Fibroblast of peridontal ligament (primary cell): ENCODE measurements around the gene TRPC6.
A peak's percentile ranks its signal among the peaks of the same experiment; 100 is the strongest.
"Not testable (repeated sequence)": the region's sequence is repeated elsewhere in the genome, so short reads cannot be mapped to it uniquely, and the experiment has no call there.

Source experiments
- DNase-seq: peaks from one replicate; pipeline ENCODE4 v3.0.0-alpha.2; 2010; ENCODE audit errors: extremely low read depth

TRPC6 gene

DNA sequence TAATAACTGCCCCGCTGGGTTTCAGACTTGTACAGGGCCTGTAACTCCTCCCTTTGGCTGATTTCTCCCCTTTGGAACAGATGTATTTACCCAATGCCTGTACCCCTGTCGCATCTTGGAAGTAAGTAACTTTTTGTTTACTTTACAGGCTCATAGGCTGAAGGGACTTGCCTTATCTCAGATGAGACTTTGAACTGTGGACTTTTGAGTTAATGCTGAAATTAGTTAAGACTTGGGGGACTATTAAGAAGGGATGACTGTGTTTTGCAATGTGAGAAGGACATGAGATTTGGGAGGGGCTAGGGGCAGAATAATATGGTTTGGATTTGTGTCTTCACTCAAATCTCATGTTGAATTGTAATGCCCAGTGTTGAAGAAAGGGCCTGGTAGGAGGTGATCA, 62.0 kb downstream of the TRPC6 start:
- no peak for DNase-seq

DNA sequence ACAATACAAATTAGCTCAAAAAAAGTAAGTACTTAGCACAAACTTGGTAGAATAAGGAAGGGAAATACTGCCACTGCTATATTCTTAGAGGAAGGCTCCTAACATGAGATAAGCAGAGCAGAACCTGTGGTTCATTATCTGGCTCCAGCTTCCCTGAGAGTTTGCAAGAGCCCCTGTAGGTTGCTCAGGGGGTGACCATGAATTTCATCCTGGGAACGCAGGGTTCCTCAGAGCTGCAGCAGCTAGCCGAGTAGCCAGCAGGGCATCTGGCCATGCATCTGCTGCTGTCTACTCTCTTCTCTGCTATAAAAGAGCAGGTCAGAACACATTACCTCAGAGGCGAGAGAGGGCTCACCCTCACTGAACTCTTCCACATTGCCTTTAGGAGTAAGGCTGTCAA, 67.3 kb downstream of the TRPC6 start:
- no peak for DNase-seq

DNA sequence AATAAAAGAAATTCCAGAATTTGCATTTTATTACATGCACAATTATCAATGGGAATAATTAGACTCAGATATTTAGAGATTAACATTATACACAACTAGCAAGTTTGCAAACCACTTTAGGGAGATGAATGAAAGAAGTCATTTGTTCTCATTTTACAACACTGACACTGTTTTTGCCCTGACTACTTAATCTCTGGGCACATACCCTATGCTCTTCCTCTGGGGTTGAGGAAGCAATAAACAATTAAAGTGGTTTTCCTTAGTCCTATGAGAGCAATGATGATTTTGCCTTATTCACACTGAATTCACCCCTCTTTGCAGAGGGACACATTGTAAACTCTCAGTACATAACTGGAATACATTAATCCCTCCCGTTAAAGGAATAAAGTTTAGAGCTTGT, 72.7 kb downstream of the TRPC6 start:
- DNase-seq: no peak

DNA sequence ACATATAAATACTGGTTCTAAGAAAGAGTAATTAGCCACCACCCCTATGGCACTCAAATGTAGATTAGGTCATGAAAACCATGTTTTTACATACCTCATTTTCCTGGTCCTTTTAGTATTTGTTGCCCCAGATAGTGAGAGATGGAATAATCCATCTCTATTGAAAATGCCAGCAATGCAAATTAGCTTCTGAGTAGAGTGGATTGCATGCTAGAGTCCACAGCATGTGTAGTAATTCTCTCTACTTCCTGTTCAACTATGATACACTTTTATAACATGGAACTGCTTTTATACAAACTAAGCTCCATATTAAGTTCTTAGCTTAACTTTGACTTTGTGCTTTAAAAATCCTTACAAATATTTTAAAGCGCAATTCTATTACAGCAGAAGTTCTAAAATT, 73.2 kb downstream of the TRPC6 start:
- no peak for DNase-seq

DNA sequence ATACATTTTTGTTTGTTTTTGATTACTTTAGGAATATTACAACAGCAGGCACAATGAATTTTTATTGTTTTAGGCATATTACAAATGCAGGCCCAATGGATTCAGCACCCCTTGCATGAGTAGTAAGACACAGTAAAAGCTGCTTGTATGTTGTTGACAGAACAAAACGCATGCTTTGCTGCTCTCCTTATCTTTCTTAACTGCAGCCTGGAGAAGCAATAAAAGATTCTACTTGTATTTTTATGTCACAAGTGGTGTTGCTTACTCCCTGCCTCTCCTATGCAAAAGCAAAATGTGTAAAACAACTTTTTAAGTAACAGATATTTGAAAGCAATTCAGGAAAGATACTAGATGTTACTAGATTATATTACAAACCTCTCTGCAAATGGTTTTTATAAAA, 73.9 kb downstream of the TRPC6 start:
- no peak for DNase-seq

DNA sequence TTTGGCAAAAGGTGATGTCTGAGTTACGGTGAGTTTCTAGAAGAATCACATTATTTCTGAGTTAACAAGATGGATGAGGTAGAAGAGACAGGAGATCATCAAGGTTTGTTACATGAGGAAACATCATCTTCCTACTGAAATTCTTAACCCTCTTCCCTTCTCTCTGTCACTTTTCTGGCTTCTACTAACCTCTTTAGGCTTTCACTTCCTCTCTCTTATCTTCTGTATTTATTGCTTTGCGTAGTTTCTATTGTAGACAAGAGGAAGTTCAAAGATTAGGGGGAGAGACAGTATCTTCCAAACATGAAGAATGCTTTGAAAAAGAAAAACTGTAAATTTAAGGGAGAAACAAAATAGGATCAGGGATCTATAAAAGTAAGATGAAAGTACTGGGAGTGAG, 75.4 kb downstream of the TRPC6 start:
- DNase-seq: no peak

DNA sequence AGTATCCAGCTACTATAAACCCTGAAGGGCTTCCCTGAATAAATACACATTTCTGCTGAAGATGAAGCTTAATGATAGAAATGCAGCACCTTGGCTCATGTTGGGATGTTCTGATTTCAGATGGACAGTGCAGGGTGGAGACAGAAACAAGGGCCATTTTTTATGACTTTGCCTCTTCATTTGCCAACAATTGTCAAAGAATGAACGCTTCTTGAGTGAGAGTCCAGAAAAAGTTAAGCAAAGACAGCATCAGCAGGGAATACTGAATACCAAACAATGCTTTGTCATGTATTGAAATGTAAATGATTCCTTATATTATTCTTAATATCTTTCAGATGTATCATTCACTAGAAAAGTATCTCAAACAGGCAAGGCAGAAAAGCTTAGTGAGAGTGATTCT, 84.9 kb downstream of the TRPC6 start:
- no peak for DNase-seq

DNA sequence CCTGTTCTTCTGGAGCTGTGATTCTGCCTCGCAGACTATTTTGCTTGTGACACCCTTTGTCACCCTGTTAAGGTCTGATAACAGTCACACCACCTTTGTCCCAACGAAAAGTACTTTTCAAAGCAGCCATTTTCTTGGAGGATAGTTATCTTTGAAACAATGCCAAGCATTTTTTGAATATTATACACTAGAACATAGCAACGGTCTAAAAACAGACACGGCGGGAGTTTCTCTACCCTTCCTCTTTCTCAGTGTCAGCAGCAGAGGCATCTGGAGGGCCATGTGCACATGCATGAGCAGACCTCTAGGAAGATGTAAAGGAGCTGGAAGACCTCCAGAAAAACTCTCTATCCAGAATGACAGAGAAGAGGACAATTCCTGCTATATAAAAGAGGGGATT, 86.5 kb downstream of the TRPC6 start:
- DNase-seq: no peak

DNA sequence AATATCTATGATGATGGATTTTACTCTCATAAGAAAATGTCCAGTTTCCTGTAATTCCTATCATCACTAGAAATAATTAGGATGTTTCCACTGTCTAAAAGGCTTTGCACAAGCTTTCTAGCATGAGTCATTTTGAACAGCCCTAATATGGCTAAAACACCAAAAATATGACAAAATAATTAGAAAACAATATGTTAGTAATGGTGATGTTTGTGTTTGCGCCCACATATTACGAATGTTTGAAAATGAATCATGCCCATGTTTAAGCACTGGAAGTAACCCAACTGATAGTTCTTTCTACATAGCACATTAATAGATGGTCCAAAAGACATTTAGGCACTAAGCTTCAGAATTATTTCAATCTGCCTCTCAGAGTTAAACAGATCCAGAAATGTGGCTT, 96.0 kb downstream of the TRPC6 start:
- peak; percentile 8 for DNase-seq

DNA sequence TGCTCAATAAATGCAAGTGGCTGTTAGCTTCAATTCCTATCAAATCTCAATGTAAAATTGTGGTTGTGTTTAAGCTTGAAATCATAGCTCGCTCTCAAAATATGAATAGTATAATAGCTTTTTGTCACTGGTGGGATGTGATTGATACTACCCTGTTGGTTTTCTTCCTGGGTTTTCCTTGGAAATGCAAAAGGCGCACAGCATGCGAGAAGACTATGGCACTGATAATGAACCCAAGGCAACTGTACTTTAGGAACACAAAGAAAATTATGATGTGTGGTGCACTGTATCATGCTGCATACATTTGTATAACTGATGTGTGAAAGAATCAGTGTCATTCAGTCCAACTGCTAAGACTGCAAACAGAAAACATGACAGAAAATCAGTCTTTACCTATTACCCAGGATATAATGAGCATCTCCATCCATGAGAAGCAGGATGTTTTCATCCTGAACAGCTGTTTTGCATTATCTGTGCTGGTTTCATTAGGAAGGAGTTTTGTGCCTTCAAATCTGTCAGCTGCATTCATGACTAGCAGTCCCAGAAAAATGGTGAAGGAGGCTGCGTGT, 101.2 kb downstream of the TRPC6 start:
- no peak for DNase-seq

DNA sequence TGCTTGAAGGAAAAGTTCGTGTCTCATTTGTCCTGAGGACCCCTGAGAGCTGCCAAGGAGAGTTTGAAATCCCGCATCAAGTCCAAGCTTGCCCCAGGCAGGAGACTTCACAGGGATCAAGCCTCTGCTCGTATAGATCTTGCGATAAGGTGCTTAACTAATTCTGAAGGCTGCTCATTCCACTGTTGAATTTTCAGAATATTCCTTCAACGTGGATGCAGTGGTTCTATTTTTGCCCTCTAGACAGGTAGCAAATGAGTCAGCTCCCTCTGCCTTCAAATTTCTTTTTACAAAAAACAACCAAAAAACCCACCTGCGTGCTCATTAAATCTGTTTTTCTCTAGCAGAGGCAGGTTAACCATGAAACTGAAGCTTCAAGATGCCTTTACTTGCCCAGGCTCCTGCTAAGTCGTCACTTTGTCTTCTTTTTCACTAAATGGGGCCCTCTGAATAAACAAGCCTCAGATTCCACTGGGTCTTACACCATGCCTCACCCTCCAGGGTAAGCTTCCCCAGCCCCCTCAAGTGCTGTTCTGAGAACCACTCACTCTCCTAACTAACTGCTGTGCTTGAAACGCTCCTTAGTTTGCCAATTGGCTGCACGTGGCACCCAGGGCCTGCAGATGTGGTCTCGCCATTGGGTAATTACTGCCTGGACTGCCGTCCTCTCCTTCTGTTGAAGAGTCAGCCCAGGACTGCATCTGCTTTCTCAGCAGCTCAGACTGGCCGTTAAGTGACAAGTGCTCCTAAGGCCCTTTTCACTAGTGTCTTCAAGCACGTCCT, 105.0 kb downstream of the TRPC6 start:
- DNase-seq: no peak

DNA sequence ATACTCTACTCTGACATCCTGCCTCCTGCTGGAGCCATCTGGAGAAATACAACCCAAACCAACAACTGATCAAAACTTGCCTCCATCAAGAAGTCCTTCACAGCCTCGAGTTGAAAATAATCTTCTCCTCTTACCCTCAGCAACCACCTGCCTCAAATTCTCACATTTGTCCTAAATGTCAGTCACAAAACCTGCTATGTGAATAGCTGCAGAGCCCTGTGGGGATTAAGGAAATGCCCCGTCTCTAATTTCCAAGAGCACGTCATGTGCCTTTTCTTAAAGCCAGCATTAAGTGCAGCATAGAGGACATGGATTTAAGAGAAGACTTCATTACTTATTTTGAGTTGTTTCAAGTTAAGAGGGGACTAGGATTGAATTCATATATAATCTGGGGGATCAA, 105.9 kb downstream of the TRPC6 start:
- no peak for DNase-seq

DNA sequence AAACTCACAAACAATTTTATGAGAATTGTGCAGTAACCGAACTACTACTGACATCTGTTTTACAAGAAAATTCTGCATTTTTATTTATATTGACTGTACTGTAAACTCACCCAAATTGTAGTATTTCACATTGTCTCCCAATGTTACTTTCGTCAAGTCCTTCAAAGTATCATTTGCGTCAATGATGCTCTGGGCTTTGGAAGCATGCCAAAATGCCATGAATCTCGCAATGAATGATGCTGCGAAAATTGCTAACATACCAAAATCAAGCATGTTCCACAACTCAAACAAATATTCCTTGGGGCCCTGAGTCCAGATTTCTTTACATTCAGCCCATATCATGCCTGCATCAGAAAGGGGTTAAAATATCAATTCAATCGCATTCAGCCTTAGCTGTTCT, 107.6 kb downstream of the TRPC6 start:
- no peak for DNase-seq

DNA sequence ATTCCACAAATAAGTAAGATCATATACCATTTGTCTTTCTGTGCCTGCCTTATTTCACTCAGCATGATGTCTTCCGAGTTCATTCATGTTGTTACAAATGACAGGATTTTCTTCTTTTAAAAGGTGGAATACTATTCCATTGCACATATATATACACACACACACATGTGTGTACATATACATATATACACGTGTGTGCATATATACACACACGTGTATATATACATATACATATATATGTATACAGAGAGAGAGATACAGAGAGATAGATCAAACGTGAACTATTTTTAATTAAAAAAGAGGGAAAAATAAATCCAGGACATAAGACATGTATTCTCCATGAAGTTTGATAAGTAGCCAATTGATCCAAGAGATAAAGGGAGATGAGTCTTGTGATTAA, 108.1 kb downstream of the TRPC6 start:
- no peak for DNase-seq

DNA sequence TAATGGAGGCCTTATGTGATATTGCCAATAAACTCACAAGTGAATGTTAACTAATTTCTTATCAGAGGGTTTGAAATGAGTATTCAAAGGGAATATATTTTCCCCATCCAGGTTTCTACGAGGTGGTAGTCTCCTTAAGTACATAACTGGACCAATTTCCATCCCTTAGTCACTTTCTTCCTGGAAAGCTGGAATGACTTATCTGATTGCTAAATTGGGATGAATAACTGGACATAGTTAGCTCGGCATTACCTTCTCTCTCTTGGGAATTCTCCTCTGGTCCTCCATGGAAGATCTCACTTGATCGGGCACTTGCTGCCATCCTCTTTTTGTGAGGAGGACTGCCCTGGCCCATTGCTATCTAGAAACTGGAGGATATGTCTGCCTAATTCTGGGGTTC, 109.1 kb downstream of the TRPC6 start:
- no peak for DNase-seq

DNA sequence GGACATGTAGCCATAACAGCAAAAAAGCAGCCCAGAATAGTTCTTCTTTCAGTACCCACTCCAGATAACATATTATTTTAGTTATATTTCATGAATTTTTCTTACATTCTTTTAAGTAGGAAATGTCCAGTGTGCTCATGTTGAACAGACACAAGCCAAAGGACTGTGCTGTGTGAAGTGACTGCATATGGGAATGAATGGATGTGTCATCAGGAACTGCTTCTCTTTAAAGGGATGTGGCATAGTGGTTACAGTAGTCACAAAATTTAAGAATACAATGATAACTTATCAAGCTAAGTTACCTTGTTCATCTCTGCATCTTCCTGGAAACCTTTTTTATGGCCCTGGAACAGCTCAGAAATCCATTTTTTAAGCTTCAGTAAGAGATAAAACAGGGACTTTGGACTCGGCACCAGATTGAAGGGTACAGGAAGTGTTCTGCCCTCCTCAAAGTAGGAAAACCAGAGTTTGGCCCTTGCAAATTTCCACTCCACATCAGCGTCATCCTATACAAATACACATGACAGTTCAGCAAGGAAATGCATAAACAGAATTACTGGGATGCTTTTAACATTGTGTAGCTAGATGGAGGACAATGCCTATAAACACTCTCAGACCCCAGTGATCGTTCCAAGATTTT, 112.8 kb downstream of the TRPC6 start:
- peak; percentile 17 for DNase-seq

DNA sequence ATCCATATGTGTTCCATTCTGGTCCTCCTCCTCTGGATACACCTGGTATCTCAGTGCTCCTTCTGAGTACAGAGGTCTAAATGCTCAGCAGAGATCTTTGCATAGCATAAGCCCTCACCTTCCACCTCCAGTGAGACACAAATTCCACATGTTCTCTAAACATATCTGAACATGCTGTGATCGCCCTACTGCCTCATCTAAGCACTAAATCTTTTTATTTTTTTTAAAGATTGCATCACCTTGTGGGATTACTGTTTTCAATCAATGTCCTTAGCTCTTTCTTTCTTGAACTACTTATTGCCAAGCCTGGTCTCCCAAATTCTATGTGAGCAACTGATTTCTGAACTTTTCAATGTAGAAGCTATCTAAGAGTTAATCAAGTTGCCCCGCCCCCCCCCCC, 113.4 kb downstream of the TRPC6 start:
- DNase-seq: peak; percentile 20

DNA sequence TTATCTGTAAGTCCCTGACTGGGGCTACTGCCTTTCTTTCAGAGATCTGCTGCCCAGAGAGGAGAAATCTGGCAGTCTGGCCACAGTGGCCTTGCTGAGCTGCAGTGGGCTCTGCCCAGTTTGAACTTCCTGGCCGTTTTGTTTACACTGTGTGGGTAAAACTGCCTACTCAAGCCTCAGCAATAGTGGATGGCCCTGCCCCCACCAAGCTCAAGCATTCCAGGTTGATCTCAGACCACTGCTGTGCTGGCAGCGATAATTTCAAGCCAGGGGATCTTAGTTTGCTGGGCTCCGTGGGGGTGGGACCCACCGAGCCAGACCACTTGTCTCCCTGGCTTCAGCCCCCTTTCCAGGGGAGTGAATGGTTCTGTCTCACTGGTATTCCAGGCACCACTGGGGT, 117.5 kb downstream of the TRPC6 start:
- DNase-seq: no peak

DNA sequence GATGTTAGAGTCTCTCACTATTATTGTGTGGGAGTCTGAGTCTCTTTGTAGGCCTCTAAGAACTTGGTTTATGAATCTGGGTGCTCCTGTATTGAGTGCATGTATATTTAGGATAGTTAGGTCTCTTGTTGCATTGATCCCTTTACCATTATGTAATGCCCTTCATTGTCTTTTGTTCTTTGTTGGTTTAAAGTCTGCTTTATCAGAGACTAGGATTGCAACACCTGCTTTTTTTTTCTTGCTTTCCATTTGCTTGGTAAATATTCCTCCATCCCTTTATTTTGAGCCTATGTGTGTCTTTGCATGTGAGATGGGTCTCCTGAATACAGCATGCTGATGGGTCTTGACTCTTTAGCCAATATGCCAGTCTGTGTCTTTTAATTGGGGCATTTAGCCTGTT, 119.4 kb downstream of the TRPC6 start:
- not testable (repeated sequence) for DNase-seq

DNA sequence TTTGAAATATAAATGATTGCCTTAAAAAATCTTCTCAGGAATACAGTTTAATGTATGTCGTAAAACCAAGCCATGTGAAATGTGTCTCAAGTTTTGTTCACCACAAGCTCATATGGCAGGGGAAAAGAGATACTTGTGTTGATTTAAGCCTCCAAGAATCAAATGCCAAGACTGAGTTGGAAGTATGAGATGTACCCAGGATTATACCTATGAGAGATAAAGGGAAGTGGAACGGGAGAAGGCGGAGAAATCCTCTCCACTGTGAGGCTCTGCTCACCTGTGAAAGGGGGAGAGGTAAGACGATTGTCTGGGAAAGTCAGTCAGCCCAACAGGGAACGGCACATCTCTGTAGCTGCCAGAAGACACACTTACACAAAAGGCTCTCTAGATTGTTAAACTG, 124.8 kb downstream of the TRPC6 start:
- no peak for DNase-seq

DNA sequence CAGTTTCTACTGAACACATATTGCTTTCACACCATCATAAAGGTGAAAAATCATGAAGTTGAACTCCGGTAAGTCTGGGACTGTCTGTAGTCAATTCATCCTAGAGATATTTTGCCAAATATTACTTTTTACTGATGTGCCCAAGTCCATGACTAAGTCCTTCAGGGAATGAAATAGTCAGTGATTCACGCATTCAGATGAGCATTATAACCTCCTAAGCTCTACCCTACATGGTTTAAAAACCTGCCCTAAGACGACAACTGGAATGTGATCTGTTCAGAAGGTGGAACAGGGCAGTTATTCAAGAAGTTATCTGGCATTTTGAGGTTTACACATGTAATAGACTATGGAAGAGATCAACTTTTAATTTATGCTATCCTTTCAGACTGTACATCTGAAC, 125.6 kb downstream of the TRPC6 start:
- no peak for DNase-seq

DNA sequence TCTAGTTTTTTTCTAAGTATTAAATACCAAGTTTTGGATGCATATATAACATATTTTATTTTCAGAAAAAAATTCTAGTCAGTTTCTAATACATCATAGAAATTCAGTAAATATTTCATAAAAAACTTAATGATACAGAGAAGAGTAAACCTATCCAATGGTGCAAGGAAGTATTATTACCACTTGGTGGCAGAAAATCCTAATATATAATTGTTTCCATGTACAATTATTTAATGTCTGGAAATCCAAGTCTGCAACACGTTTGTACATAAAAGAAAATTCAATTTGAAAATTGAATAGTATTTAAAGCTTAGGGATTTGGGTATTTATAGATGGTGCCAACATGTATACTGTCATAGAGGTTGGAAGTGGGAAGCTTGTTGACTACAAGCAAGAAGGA, 127.0 kb downstream of the TRPC6 start:
- peak; percentile 47 for DNase-seq

DNA sequence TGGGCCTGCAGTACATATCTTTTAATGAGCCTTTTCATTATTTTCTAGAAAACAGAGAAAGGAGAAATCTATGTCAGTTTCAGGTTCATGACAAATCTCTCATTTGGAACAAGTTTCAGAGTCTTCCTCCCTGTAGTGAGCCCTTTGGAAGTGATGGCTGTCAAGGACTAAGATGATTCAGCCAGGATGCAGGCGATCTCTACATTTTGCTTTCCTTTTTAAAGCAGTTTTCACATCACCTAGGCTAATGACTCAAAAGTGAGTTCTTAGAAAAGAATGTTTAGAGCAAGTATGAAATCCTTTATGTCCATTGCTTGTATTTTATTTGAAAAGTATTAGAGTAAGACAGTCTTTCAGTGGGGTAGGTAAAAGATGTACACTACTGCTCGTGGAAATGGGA, 130.1 kb downstream of the TRPC6 start:
- no peak for DNase-seq
